HT1080 (cell line): ENCODE measurements around the gene PRKCE. TPM values are rescaled to one million over a fixed set of nuclear protein-coding genes. Genes with fewer than 3 reads are reported as not detected.

Experiments
- DNase-seq: peaks from one replicate; pipeline ENCODE4 v3.0.0-alpha.2; 2015; ENCODE audit warnings: low read depth
- total RNA-seq: library from RNA; depleted of rRNA; stranded (reverse); fragments of >200 nt; shearing (Covaris generic); gene quantifications from 2 replicates; pipeline ENCODE4 v1.2.3, GENCODE V29; 2014

PRKCE gene
- total RNA-seq, 1 experiment from 2014 or later = 31.7 TPM

- DNase-seq = no peak
Measured at GRCh38 chr2:45981384-45981930, 330.0 kb downstream of the PRKCE start.

- DNase-seq = no peak
Measured at GRCh38 chr2:45982096-45982495, 330.6 kb downstream of the PRKCE start.

DNA sequence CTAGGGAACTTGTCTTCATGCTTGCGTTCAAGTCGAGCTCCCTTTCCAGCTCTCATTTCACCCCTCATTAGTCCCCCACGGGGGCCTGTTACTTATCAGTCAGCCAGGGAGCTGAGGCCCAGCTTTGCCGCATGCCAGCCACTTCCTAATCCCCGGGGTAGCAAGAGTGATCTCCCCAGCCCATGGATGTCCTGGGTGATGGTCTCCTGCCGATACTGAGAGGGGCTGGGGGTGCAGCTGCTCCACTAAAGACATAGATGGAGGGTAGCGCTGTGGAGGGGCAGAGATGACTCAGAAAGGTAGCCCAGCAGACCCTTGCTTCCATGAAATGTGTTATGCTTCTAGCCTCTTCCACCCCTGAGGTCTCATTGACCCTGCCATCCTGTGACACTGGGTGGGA lies 331.7 kb downstream of the PRKCE start:
- no peak for DNase-seq

DNA sequence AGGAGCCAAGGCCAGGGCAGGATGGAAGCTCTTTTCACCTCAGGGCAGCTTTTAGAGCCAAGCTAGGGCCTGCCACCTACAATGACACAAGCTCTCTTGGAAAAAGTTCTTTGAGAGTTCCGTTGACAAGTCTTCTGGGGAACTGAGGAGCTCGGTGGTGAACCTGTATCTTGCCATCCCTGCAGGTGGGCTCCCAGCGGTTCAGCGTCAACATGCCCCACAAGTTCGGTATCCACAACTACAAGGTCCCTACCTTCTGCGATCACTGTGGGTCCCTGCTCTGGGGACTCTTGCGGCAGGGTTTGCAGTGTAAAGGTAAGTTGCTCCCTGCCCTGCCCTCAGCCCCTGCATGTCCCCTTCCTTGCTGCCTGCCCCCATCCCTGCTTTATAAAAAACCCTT lies 332.9 kb downstream of the PRKCE start:
- DNase-seq = no peak

GRCh38 chr2:45984896-45985473 lies 333.5 kb downstream of the PRKCE start:
- DNase-seq = no peak

DNA sequence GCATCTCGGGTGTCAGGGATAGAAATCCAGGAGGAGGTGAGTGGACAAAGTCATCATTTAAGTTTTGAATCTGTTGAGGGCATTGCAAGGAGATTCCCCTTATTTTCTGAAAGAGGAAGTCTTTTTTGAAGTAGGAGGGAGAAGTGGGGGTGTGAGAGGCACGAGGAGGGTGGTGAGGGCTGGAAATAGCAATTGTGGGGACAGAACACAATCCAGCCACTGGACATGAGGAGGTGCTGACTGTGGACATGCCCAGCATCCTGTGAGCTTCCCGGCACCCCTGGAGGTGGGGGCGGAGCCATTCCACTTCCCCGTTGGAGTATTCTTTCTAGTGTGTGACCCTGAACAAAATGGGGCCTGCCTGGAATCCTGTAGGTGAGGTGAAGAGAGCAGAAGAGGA lies 335.0 kb downstream of the PRKCE start:
- DNase-seq = no peak

DNA sequence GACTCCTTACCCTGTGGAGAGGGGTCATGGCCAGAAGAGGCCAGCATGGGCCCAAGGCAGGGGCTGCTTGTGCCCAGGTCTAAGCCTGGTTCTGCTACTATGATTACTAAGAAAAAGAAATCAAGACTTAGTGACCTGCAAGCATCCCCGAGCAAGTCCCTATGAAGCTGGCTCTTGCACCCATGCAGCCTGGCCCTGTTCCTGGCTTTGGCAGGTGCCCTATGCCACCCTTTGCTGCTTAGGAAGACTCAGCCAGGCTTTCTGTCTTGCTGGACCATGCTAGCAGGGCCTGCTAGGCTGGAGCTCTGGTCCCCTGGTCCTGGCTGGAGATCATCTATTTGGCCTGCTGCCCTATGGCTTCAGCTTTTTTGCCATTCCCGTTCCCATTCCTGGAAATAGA lies 336.4 kb downstream of the PRKCE start:
- no peak for DNase-seq

- DNase-seq = no peak
Measured at GRCh38 chr2:45988879-45989278, 337.4 kb downstream of the PRKCE start.

DNA sequence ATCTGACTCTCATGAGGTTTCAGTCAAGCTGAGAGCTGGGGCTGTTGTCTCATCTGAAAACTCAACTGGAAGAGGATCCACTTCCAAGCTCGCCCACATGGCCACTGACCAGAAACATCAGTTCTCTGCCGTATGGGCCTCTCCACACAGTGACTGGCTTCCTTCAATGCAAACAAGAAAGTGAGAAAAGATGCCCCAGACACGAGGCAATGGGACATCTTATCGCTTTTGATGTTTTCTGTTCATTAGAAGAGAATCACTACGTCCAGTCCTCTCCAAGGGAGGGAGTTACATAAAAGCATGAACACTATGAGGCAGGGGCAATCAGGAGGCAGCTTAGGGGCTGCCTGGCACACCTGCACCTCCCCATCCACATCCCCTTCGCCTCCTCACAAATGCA lies 338.7 kb downstream of the PRKCE start:
- no peak for DNase-seq

GRCh38 chr2:45992021-45992740 lies 340.7 kb downstream of the PRKCE start:
- peak; percentile 56 for DNase-seq

GRCh38 chr2:45992741-45993475 lies 341.4 kb downstream of the PRKCE start:
- DNase-seq = no peak

DNA sequence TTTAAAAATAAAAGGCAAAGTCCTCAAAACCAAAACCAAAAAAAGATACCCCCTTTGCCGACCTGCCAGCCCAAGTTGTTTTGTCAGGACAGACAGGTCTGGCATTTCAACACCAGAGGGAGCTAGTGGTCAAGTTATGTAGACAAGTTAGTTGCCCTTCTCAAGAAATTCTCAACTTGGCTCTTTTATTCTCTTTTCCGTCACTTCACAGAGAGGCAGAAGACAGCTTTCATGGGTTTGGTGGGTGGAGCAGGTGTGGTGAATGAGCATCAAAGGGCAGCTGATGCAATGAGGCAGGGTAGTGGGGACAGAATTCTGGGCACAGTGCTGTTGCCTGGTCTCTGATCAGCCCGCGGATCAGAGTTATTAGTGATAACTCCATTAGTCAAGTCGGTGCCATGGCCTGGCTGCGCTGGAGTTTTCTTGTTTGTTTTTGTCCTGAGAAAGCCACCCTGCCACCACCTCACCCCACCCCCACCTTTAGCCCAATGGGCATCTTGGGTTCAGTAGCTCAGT lies 342.1 kb downstream of the PRKCE start:
- DNase-seq = peak; percentile 52

DNA sequence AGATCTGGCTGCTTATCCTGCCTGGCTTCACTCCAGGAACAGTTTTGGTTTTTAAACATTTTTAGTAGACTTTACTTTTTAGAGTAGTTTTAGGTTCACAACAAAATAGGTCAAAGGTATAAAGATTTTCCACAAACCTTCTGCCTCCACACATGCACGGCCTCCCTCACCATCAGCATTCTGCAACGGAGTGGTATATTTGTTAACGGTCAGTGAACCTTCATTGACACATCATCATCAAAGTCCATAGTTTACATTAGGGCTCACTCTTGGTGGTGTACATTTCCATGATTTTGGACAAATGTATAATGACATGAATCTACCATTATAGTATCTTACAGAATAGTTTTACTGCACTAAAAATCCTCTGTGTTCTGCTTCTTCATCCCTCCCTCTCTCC lies 342.6 kb downstream of the PRKCE start:
- DNase-seq = no peak

DNA sequence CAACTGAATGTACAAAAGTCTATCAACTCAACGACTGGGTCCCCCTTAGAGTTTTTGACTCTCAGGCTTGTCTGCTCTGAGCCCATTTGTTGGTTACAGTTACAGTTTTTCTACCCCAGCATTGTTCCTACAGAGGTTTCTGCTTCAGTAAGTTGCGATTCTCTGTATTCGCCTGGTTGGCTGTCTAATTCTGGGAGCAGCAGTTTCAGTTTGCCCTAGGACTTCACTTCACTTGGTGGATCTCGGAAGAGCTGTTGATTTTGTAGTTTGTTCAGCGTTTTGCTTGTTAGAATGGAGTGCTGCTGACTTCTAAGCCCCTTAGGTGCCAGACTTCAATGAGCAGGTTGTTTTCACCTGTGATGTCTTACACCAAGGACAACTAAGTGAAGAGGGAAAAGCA lies 349.2 kb downstream of the PRKCE start:
- DNase-seq = no peak

GRCh38 chr2:46001290-46001689 lies 349.8 kb downstream of the PRKCE start:
- no peak for DNase-seq

DNA sequence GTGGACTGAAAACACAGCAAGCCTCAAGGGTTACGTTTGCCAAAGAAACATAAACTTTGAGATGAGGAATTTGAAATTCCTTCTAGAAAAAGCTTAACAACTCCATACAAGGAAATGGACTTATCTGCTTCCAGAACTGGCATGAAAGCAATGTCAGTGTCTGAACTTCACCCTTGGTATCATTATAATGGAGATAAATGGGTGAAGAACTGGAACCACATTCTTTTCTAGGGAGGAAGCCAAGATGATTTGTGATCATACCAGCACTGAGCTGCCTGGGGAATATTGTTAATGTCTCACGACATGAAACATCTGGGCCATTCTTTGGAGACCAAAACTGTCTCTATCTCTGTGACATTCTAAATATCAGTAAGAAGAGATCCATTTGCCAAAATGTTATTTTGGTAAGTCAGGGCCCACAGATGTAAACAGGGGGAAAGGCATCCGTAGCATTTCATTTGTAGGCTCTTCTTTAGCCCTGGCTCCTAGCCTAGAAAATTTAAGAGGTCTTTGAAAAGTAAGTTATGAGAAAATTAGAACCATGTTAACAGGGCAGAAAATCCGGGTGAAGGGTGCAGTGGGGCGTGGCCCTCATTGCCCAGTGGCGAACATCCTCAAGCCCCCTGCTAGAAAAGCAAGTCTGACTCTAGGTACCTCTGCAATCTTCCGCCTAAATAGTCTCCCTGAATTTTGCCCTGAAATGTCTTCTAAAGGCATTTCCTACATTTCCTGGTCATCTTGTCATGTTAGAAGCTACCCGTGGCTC lies 350.4 kb downstream of the PRKCE start:
- DNase-seq = no peak

DNA sequence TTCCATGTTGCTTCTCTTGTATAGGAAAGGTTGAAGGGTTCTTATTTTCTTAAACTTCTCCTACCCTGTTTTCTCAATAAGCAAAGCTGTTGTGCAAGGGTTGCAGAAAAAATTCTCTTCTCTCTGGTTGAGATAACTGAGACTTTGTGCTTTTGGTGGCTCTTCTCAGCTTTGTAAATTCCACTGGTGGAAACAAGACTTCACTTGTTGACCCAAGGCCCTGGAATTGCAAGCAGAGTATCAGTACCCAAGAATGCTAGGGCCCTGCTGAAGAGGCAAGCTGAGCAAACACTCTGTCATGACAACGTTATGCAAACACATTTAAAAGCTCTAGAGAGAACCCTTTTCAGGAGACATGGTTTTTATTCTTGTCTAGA lies 351.0 kb downstream of the PRKCE start:
- no peak for DNase-seq

DNA sequence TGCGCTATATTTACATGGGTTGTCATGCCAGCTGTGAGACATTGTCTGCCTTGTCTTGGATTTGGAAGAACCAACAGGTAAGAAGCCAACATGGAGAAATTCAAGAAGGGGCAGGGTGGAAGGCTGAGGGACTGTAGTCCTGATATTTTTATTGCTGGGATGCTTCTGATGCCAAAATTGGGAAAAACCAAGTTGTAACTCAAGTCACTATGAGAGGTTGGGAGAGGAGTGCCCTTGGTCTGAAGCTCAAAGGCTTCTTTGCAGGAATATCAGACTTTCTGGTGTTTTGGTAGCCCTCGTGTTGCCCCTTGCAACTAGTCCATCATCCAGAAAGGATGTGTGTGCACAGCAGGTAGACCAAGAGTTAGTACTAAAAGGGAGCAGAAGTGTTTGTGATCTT lies 351.5 kb downstream of the PRKCE start:
- no peak for DNase-seq

DNA sequence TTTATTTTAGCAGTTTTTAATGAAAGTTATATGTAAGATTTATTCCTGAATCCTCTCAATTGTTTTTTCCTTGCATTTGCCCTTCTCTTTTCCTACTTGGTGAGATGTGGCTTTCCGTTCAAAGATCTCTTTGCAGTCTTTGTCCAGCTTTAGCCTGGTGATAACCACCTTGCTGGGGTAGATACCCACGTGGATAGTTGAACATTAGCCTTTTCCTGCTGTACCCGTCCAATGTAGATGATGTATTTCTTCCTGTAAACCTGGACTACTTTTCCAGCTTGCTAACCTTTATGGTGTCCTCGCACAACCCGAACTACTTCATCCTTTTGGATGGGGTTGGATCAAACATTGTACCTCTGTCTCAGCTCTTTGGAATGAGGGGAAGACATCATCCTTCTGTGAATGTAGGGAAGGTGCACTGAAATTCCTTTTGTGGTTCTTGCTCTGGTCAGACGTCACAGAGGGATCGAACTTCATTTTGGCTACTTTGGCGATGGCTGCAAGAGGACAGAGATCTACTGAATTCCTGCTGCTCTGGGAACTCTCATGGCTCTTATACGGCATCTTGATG lies 352.5 kb downstream of the PRKCE start:
- DNase-seq = no peak

DNA sequence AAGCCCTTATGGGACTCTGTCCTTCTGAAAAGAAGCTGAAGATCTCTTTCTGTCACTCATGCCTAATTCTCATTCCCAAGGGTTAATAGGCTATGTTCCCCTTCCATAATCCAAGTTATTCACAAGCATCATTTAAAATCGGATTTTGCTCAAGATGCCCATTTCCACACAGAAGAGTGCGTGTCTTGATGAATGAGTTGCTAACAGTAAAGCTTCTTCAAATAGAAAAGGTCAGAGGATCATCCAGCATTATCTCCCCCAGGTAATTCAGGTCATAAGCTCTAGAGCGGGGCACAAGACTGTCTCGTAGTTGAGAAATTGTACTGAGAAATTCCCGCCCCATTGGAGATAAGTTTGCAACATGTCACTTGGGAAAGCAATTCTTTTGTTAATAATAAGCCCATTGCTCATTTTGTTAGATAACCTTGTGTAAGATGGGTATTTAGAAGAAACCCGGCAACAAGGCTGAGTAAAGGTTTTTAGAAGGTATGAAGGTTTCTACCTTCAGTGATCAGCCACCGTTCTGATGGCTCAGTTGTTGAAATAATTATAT lies 355.1 kb downstream of the PRKCE start:
- DNase-seq = no peak

DNA sequence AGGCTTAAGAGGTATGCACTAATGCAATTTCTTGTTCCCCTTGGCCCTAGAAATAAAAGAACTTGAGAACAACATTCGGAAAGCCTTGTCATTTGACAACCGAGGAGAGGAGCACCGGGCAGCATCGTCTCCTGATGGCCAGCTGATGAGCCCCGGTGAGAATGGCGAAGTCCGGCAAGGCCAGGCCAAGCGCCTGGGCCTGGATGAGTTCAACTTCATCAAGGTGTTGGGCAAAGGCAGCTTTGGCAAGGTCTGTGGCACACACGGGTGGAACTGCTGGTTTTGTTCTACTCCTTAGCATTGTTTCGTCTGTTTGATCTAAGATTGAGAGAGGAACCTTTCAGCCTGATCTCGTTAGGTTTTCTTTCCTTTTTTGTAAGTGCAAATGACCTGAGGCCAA lies 355.9 kb downstream of the PRKCE start:
- no peak for DNase-seq
